Heart right ventricle (tissue), 16 donors: ENCODE data around the gene METTL1. TPM values are rescaled to one million over a fixed set of nuclear protein-coding genes. Genes with fewer than 3 reads are reported as not detected.

Experiments
- ATAC-seq, 8 donors: fragments of 200-7000 bp; cut with Tn5 transposase; one replicate each; pipeline ENCODE4 v1.9.1; 2020; ENCODE audit warnings: mild to moderate bottlenecking in 8 of 8, moderate library complexity in 8 of 8, moderate number of reproducible peaks in 1 of 8
- DNase-seq, 2 donors: peaks; one replicate each; pipeline ENCODE4 v3.0.0-alpha.2; 2020
- H3K27ac ChIP-seq, 10 donors: fragments of 200-600 bp; sonication (generic) in 2 of 10; one replicate each; pipeline versions ENCODE4 v1.5.0 to v1.8.0; 2020 to 2022; ENCODE audit warnings: mild to moderate bottlenecking in 3 of 10
- H3K27me3 ChIP-seq, 7 donors: fragments of 200-600 bp; one replicate each; pipeline ENCODE4 v1.8.0; 2021 to 2022; ENCODE audit warnings: mild to moderate bottlenecking in 2 of 7
- H3K36me3 ChIP-seq, 9 donors: fragments of 200-600 bp; sonication (generic) in 1 of 9; one replicate each; pipeline versions ENCODE4 v1.5.0 to v1.8.0; 2020 to 2022; ENCODE audit warnings: mild to moderate bottlenecking in 2 of 9
- H3K4me1 ChIP-seq, 9 donors: fragments of 200-600 bp; sonication (generic) in 1 of 9; one replicate each; pipeline versions ENCODE4 v1.5.0 to v1.8.0; 2020 to 2022; ENCODE audit warnings: mild to moderate bottlenecking in 4 of 9
- H3K4me3 ChIP-seq, 10 donors: fragments of 200-600 bp; sonication (generic) in 2 of 10; one replicate each; pipeline versions ENCODE4 v1.5.0 to v1.8.0; 2020 to 2022; ENCODE audit warnings: mild to moderate bottlenecking in 7 of 10, moderate library complexity in 2 of 10
- H3K9me3 ChIP-seq, 11 donors: fragments of 200-600 bp in 10 of 11; sonication (generic) in 2 of 11; one replicate each; pipeline versions ENCODE4 v1.5.0 to v1.8.0; 2013 to 2022; ENCODE audit warnings: mild to moderate bottlenecking in 2 of 11, control low read depth in 1 of 11, moderate library complexity in 1 of 11
- CTCF ChIP-seq, 9 donors: fragments of 200-600 bp; sonication (generic) in 2 of 9; IDR thresholded peaks; one replicate each; pipeline versions ENCODE4 v1.5.0 to v1.8.0; 2021 to 2022; ENCODE audit warnings: antibody characterized with exemption in 9 of 9, mild to moderate bottlenecking in 5 of 9, moderate library complexity in 1 of 9
- WGBS, 2 donors: extraction: QIAGEN DNeasy Blood & Tissue Kit; methylation state at CpG; one replicate each; pipeline ENCODE4 v1.1.7; 2013; ENCODE audit warnings: inconsistent platforms in 1 of 2; 5-methylcytosine and 5-hydroxymethylcytosine counted together
- intact Hi-C, 10 donors: fragments of 100-400 bp; cut with DNase I; formaldehyde crosslinking; loops; one replicate each; pipeline versions ENCODE4 v1.11.1 to v1.14.2; 2022
- polyA plus RNA-seq, 2 donors: library from polyadenylated mRNA; stranded (reverse); fragments of 200-250 nt; gene quantifications; one replicate each; pipeline ENCODE4 v1.2.3, GENCODE V29; 2013
- total RNA-seq, 10 donors: library from RNA; stranded (reverse); fragmentation: NEBNext Ultra II Directional in 3 of 10; extraction: Animal tissue kit (Norgen Biotek cat#: 25700) in 3 of 10; gene quantifications; one replicate each; pipeline versions ENCODE4 v1.2.1 to v1.2.4, GENCODE V29; 2021 to 2023
- donor health status: Arrhythmogenic right ventricular cardiomyopathy.
- donor health status: ischemic (EF 13 %, LVEDD 7.1; RV severe dilation, severe dysfunction).
- donor health status: healthy with polysubstance abuse.
- donor health status: DM: no; HTN: yes; CAD: no.
- donor health status: DM: no; HTN: no; CAD: no.
- donor health status: ischemic (EF 25% LVEDD 6.9; RV normal size, moderate dysfunction).
- donor health status: ischemic (EF 25% LVEDD 5.7; RV mildly dilated, moderate dysfunction).
- donor health status: healthy.
- donor health status: DM: yes; HTN: yes; CAD: no.
- donor health status: Ischemic cardiomyopathy.
- donor health status: ischemic (EF 35%, LVEDD 5.7; RV mildly dilated, moderate dysfunction).
- donor health status: nonischemic (EF 11% LVEDD 7.7; RV severe dilation, severe dysfunction).
- donor health status: DM: yes; HTN: yes; CAD: no.
- donor health status: PGD.
- donor health status: ischemic (EF 29% LVEDD 5.4; RV normal size, mild dysfunction).
- donor health status: nonischemic (EF 23%, LVEDD 6.1; RV moderate dilation, normal function).

The METTL1 gene
- total and polyA plus RNA-seq, 12 donors, result 5.6 to 29.4 (median 8.3) TPM

- no peak for TF ChIP-seq CTCF (IDR thresholded peaks at IDR 0.05)
- no peak overlapping the region for H3K4me3 ChIP-seq
- WGBS, 2 donors, result 93 to 99% methylated on average over 3 of the region's 3 CpGs
- peak overlapping the region in 2 of 10 donors; percentile 28 to 90 for H3K27ac ChIP-seq
- ATAC-seq (no peak), DNase-seq (no peak)
- H3K27me3 ChIP-seq, result no peaks in the 10 kb centered on the region
- intact Hi-C loops, result loop anchor here in 3 of 10 donors (5.0 kb wide), 1 partner anchor 126 kb away; no protein-coding TSS in a partner anchor
- H3K4me1 ChIP-seq, result peaks cover 0 to 38% (median 17%) of the 10 kb centered on the region in 9 donors
- H3K9me3 ChIP-seq, result no peaks in the 10 kb centered on the region
- H3K36me3 ChIP-seq, result peaks cover 0 to 42% (median 13%) of the 10 kb centered on the region in 9 donors
These were observed 9.3 kb upstream of the METTL1 start for GRCh38 chr12:57781244-57781643.

GRCh38 chr12:57780284-57780897, 8.5 kb upstream of the METTL1 start:
- no peaks in the 10 kb centered on the region for H3K9me3 ChIP-seq
- ATAC-seq (no peak), DNase-seq (no peak)
- H3K27me3 ChIP-seq, result no peaks in the 10 kb centered on the region
- 89 to 93% methylated on average over 4 of the region's 4 CpGs for WGBS, 2 donors
- peak overlapping the region in 1 of 10 donors; percentile 90 for H3K27ac ChIP-seq
- peaks cover 0 to 41% (median 17%) of the 10 kb centered on the region in 9 donors for H3K4me1 ChIP-seq
- TF ChIP-seq CTCF (IDR thresholded peaks at IDR 0.05), result no peak
- intact Hi-C loops, result loop anchor here in 3 of 10 donors (5.0 kb wide), 1 partner anchor 127 kb away; no protein-coding TSS in a partner anchor
- no peak overlapping the region for H3K4me3 ChIP-seq
- H3K36me3 ChIP-seq, result peaks cover 0 to 36% (median 5%) of the 10 kb centered on the region in 9 donors

- WGBS, 2 donors, result 43 to 61% methylated on average over 1 of the region's 1 CpG
- no peaks in the 10 kb centered on the region for H3K27me3 ChIP-seq
- intact Hi-C loops, result loop anchor here in 3 of 10 donors (5.0 kb wide), 1 partner anchor 128 kb away; no protein-coding TSS in a partner anchor
These were observed 7.8 kb upstream of the METTL1 start for GRCh38 chr12:57779736-57780135.

GRCh38 chr12:57777911-57778310, 6.0 kb upstream of the METTL1 start:
- ATAC-seq (no peak), DNase-seq (no peak)
- intact Hi-C loops, result no loop called here
- 90 to 94% methylated on average over 7 of the region's 7 CpGs for WGBS, 2 donors
- H3K4me3 ChIP-seq, result no peak overlapping the region
- H3K4me1 ChIP-seq, result peaks cover 2 to 41% (median 11%) of the 10 kb centered on the region in 9 donors
- no peak overlapping the region for H3K27ac ChIP-seq
- H3K27me3 ChIP-seq, result no peaks in the 10 kb centered on the region
- TF ChIP-seq CTCF (IDR thresholded peaks at IDR 0.05), result no peak
- no peaks in the 10 kb centered on the region for H3K9me3 ChIP-seq
- peaks cover 0 to 29% (median 0%) of the 10 kb centered on the region in 9 donors for H3K36me3 ChIP-seq

More at GRCh38 chr12:57779736-57780135, 7.8 kb upstream of the METTL1 start:
- Histone ChIP-seq H3K4me3 (no peak overlapping the region), H3K27ac (no peak overlapping the region), H3K4me1 (peaks cover 0 to 41% (median 17%) of the 10 kb centered on the region in 9 donors), H3K36me3 (peaks cover 0 to 37% (median 0%) of the 10 kb centered on the region in 9 donors), H3K9me3 (no peaks in the 10 kb centered on the region)
- no peak for TF ChIP-seq CTCF (IDR thresholded peaks at IDR 0.05)
- DNase-seq (no peak), ATAC-seq (no peak)
